Adipocyte (in vitro differentiated cells): Measurements from ENCODE around the gene CAPN9.

Experiments
- DNase-seq: peaks from one replicate; pipeline ENCODE4 v3.0.0-alpha.2; 2015; ENCODE audit warnings: low read depth
- H3K27me3 ChIP-seq: replicated peaks from 2 replicates; pipeline ENCODE4 v1.7.0; 2013; ENCODE audit warnings: mild to moderate bottlenecking, low read length, moderate library complexity; ENCODE audit not compliant: control insufficient read depth, insufficient read depth
- H3K36me3 ChIP-seq: 2 replicates; pipeline ENCODE4 v1.7.0; 2013; ENCODE audit warnings: low read length, mild to moderate bottlenecking, moderate library complexity; ENCODE audit not compliant: control insufficient read depth, insufficient read depth, severe bottlenecking
- H3K4me1 ChIP-seq: 2 replicates; pipeline ENCODE4 v1.7.0; 2013; ENCODE audit warnings: mild to moderate bottlenecking, low read length, moderate library complexity; ENCODE audit not compliant: control insufficient read depth, insufficient read depth
- H3K4me3 ChIP-seq: 2 replicates; pipeline ENCODE4 v1.7.0; 2013; ENCODE audit warnings: mild to moderate bottlenecking, low read length, moderate library complexity
- H3K9ac ChIP-seq: 2 replicates; pipeline ENCODE4 v1.7.0; 2013; ENCODE audit warnings: mild to moderate bottlenecking, low read length, moderate library complexity
- H3K9me3 ChIP-seq: 2 replicates; pipeline ENCODE4 v1.7.0; 2013; ENCODE audit warnings: mild to moderate bottlenecking, low read length, moderate library complexity; ENCODE audit not compliant: control insufficient read depth

Gene CAPN9

GRCh38 chr1:230705289-230706019, 41.7 kb upstream of the CAPN9 start:
- DNase-seq = no peak
- H3K9ac ChIP-seq = no peak overlapping the region
- peaks cover 7% of the 10 kb centered on the region for H3K4me1 ChIP-seq
- H3K27me3 ChIP-seq = peaks cover 7% of the 10 kb centered on the region
- H3K36me3 ChIP-seq = no peaks in the 10 kb centered on the region
- no peaks in the 10 kb centered on the region for H3K9me3 ChIP-seq
- no peak overlapping the region for H3K4me3 ChIP-seq

- Histone ChIP-seq H3K27me3 (peaks cover 7% of the 10 kb centered on the region), H3K4me3 (no peak overlapping the region), H3K9me3 (no peaks in the 10 kb centered on the region), H3K4me1 (peaks cover 7% of the 10 kb centered on the region), H3K9ac (no peak overlapping the region), H3K36me3 (no peaks in the 10 kb centered on the region)
- DNase-seq = no peak
Measured at GRCh38 chr1:230706020-230706699, 41.0 kb upstream of the CAPN9 start.

- Histone ChIP-seq H3K36me3 (no peaks in the 10 kb centered on the region), H3K4me3 (no peak overlapping the region), H3K4me1 (peaks cover 7% of the 10 kb centered on the region), H3K9ac (no peak overlapping the region), H3K9me3 (no peaks in the 10 kb centered on the region), H3K27me3 (peaks cover 4% of the 10 kb centered on the region)
- DNase-seq = no peak
Measured at GRCh38 chr1:230706887-230707731, 40.1 kb upstream of the CAPN9 start.

GRCh38 chr1:230707732-230708630, 39.2 kb upstream of the CAPN9 start:
- Histone ChIP-seq H3K36me3 (no peaks in the 10 kb centered on the region), H3K4me1 (peaks cover 7% of the 10 kb centered on the region), H3K27me3 (peaks cover 10% of the 10 kb centered on the region), H3K9me3 (no peaks in the 10 kb centered on the region), H3K4me3 (no peak overlapping the region), H3K9ac (no peak overlapping the region)
- no peak for DNase-seq

- Histone ChIP-seq H3K9me3 (no peaks in the 10 kb centered on the region), H3K4me3 (no peak overlapping the region), H3K27me3 (peaks cover 15% of the 10 kb centered on the region), H3K9ac (no peak overlapping the region), H3K4me1 (peaks cover 15% of the 10 kb centered on the region), H3K36me3 (no peaks in the 10 kb centered on the region)
- peak; percentile 12 for DNase-seq
Measured at GRCh38 chr1:230708631-230709580, 38.3 kb upstream of the CAPN9 start.

- DNase-seq = no peak
- Histone ChIP-seq H3K4me1 (peaks cover 25% of the 10 kb centered on the region), H3K9me3 (no peaks in the 10 kb centered on the region), H3K36me3 (no peaks in the 10 kb centered on the region), H3K9ac (no peak overlapping the region), H3K4me3 (no peak overlapping the region), H3K27me3 (peaks cover 15% of the 10 kb centered on the region)
Measured at GRCh38 chr1:230709619-230710542, 37.3 kb upstream of the CAPN9 start.

- H3K9ac ChIP-seq = no peak overlapping the region
Measured at GRCh38 chr1:230710543-230710904, 36.7 kb upstream of the CAPN9 start.

GRCh38 chr1:230711245-230711644, 35.9 kb upstream of the CAPN9 start:
- Histone ChIP-seq H3K36me3 (no peaks in the 10 kb centered on the region), H3K9me3 (peaks cover 2% of the 10 kb centered on the region), H3K4me1 (peaks cover 26% of the 10 kb centered on the region), H3K4me3 (no peak overlapping the region), H3K27me3 (peaks cover 15% of the 10 kb centered on the region), H3K9ac (no peak overlapping the region)
- no peak for DNase-seq

More at GRCh38 chr1:230710543-230710904, 36.7 kb upstream of the CAPN9 start:
- no peak overlapping the region for H3K4me3 ChIP-seq
- peaks cover 15% of the 10 kb centered on the region for H3K27me3 ChIP-seq
- peaks cover 26% of the 10 kb centered on the region for H3K4me1 ChIP-seq
- DNase-seq = no peak
- H3K36me3 ChIP-seq = no peaks in the 10 kb centered on the region
- H3K9me3 ChIP-seq = no peaks in the 10 kb centered on the region

GRCh38 chr1:230712470-230712942, 34.7 kb upstream of the CAPN9 start:
- Histone ChIP-seq H3K4me1 (peaks cover 26% of the 10 kb centered on the region), H3K36me3 (no peaks in the 10 kb centered on the region), H3K27me3 (peaks cover 14% of the 10 kb centered on the region), H3K9me3 (peaks cover 5% of the 10 kb centered on the region), H3K9ac (no peak overlapping the region), H3K4me3 (no peak overlapping the region)
- no peak for DNase-seq
